ENCODE measurements around the gene TMEFF2.
"Not testable (repeated sequence)": the region's sequence is repeated elsewhere in the genome, so short reads cannot be mapped to it uniquely, and the experiment has no call there.

The TMEFF2 gene

GRCh38 chr2:191926671-191927070, 268.1 kb downstream of the TMEFF2 start:
- no peak for FAIRE-seq

- FAIRE-seq, result no peak
These were observed 271.1 kb downstream of the TMEFF2 start for GRCh38 chr2:191923652-191923997.

- no peak for FAIRE-seq
These were observed 271.7 kb downstream of the TMEFF2 start for GRCh38 chr2:191922736-191923651.

- not testable (repeated sequence) for FAIRE-seq
These were observed 273.1 kb downstream of the TMEFF2 start for GRCh38 chr2:191921650-191922049.

DNA sequence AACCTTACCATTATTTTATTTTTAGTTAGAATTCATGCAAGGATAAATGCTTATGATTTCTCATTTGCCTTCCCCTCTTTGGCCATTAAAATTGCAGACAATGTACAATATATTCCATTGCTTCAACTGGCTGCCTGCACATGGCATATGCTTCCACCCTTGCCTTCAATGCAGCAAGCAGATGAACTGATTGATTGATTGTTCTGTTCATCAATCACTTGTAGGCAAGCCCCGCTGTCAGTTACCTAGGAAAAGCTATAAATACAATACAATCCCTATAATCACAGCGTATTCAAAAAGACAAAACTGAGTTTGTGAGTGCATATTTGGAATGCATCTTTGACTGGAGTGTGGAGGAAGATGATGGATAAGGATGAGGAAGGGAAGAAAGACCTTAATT, 274.2 kb downstream of the TMEFF2 start:
- no peak for FAIRE-seq

- FAIRE-seq, result no peak
These were observed 276.6 kb downstream of the TMEFF2 start for GRCh38 chr2:191917967-191918651.

DNA sequence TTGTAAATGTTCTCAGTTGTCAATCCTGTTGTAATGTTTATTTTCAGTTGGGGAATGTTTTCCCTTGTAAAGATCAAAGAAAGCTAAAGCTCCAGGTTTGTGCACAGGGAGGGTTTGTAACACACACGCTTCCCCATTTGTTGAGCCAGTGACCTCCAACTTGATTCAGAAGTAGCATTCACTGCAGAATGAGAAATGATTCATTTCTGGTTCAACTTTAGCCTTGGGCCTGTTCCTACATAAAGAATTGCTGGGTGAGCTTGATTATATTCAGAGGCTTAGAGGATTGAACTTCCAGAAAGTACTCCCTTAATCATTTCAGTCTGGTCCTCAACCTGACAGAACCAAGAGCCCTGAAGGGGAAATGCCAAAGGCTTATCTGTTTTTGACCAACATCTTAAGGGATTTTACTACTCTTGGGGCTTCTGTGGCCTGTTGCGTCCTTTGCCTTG, 277.3 kb downstream of the TMEFF2 start:
- FAIRE-seq, result no peak

- FAIRE-seq, result no peak
These were observed 277.9 kb downstream of the TMEFF2 start for GRCh38 chr2:191916826-191917225.

- no peak for FAIRE-seq
These were observed 279.0 kb downstream of the TMEFF2 start for GRCh38 chr2:191915750-191916149.

DNA sequence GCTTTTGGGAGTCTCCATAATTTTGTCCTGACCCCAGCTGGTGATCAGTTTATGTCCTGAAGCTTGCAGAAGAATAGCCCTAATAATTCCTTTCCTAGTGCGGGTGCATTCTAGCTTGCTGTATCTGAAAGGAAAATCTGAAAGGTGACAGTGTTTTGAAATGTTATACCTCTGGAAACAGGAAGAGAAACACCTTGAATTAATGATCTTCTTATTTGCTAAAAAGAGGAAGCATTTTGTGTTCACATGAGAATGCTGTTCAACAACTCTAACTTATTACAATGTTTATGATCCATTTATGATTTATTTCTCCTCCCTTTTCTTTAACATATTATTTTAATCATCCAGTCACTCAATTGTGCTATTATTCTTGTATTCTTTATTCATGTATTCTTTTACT, 280.9 kb downstream of the TMEFF2 start:
- no peak for FAIRE-seq

- no peak for FAIRE-seq
These were observed 282.0 kb downstream of the TMEFF2 start for GRCh38 chr2:191912764-191913163.

- no peak for FAIRE-seq
These were observed 284.2 kb downstream of the TMEFF2 start for GRCh38 chr2:191910518-191910917.

- peak; percentile 64 for FAIRE-seq
These were observed 285.9 kb downstream of the TMEFF2 start for GRCh38 chr2:191908874-191909273.

GRCh38 chr2:191907545-191907944, 287.2 kb downstream of the TMEFF2 start:
- no peak for FAIRE-seq

GRCh38 chr2:191907091-191907490, 287.6 kb downstream of the TMEFF2 start:
- no peak for FAIRE-seq

- FAIRE-seq, result no peak
These were observed 289.4 kb downstream of the TMEFF2 start for GRCh38 chr2:191905336-191905735.

- no peak for FAIRE-seq
These were observed 293.7 kb downstream of the TMEFF2 start for GRCh38 chr2:191901031-191901430.

GRCh38 chr2:191899410-191899809, 295.3 kb downstream of the TMEFF2 start:
- no peak for FAIRE-seq
